ENCODE results near the gene SLC25A25.

DNA sequence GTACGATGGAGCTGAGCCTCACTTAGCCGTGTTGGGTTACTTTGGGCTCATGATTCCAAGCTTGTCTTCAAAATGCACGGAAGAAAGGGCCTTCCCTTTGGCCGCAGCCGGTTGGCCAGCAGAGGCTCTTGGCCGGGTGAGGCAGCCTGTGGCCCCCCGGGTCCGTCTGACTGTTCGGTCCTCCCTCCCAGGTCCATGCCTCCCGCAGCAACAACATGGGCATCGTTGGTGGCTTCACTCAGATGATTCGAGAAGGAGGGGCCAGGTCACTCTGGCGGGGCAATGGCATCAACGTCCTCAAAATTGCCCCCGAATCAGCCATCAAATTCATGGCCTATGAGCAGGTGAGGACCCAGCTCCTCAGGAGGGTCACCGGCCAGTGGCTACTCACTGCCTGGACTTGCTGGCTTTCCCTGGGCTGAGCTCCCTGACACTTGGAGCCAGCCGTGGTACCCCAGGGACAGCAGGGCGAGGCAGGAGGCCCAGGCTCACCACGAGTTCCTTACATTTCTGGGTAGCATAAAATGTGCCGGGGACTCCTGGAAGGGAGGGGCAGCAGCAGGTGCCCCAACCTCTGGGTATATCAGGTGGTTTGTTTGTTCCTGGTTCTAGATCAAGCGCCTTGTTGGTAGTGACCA is 37.6 kb downstream of the SLC25A25 start:
- TF ChIP-seq, protein P1, sequence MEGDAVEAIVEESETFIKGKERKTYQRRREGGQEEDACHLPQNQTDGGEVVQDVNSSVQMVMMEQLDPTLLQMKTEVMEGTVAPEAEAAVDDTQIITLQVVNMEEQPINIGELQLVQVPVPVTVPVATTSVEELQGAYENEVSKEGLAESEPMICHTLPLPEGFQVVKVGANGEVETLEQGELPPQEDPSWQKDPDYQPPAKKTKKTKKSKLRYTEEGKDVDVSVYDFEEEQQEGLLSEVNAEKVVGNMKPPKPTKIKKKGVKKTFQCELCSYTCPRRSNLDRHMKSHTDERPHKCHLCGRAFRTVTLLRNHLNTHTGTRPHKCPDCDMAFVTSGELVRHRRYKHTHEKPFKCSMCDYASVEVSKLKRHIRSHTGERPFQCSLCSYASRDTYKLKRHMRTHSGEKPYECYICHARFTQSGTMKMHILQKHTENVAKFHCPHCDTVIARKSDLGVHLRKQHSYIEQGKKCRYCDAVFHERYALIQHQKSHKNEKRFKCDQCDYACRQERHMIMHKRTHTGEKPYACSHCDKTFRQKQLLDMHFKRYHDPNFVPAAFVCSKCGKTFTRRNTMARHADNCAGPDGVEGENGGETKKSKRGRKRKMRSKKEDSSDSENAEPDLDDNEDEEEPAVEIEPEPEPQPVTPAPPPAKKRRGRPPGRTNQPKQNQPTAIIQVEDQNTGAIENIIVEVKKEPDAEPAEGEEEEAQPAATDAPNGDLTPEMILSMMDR (conservative IDR thresholded peaks at IDR 0.05; ENCODE audit: low read length) = no peak
- no peak for TF ChIP-seq EZH2phosphoT487 (IDR thresholded peaks at IDR 0.05; ENCODE audit: borderline replicate concordance)

All from Loucy (cell line).